Renal pelvis (tissue), 4 donors: ENCODE results near the gene TTL. TPM values are rescaled to one million over a fixed set of nuclear protein-coding genes. Genes with fewer than 3 reads are reported as not detected.
A peak's percentile ranks its signal among the peaks of the same experiment; 100 is the strongest.
"Not testable (repeated sequence)": the region's sequence is repeated elsewhere in the genome, so short reads cannot be mapped to it uniquely, and the experiment has no call there.

Experiments
- DNase-seq: peaks from one replicate; pipeline ENCODE4 v3.0.0-alpha.2; 2013
- polyA plus RNA-seq, 3 donors: library from polyadenylated mRNA; unstranded; fragments of 120-200 nt; gene quantifications; one replicate each; pipeline ENCODE4 v1.2.1, GENCODE V29; 2013; ENCODE audit not compliant: insufficient read length in 3 of 3

Gene TTL
- polyA plus RNA-seq, 3 donors: 35.2 to 40.2 (median 37.9) TPM

DNA sequence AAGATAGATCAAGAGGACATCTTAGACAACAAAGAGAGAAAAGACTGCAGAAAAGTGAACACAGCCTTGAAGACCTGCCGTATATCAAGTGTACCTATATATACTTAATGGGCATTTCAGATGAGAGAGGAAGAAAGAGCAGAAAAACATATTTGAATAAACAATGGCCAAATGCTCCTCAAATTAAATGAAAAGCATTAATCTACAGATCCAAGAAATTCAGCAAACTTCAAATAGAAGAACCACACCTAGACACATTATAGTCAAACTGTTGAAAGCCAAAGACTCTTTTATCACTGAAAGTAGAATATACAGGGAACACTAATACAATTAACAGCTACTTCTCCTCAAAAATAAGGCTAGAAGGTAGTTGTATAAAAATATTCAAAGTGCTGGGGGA is 18.7 kb upstream of the TTL start:
- no peak for DNase-seq

DNA sequence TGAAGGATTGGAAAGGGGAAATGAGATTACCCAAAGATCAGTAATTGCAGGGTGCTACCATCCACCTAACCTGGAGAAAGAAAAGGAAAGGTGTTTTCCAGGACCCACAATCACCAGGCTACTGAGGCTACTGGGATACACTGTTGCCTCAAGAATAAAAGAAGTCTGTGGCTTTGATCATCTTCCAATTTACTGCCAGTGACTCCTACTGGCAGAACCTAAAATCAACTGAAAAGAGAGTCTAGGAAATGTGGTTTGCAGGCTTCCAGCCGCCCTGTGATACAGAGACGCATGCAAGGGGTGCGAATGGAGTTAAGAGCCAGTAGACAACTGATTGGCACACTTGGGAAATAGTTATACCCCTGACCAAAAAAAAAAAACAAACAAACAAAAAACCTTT is 16.6 kb upstream of the TTL start:
- no peak for DNase-seq

DNA sequence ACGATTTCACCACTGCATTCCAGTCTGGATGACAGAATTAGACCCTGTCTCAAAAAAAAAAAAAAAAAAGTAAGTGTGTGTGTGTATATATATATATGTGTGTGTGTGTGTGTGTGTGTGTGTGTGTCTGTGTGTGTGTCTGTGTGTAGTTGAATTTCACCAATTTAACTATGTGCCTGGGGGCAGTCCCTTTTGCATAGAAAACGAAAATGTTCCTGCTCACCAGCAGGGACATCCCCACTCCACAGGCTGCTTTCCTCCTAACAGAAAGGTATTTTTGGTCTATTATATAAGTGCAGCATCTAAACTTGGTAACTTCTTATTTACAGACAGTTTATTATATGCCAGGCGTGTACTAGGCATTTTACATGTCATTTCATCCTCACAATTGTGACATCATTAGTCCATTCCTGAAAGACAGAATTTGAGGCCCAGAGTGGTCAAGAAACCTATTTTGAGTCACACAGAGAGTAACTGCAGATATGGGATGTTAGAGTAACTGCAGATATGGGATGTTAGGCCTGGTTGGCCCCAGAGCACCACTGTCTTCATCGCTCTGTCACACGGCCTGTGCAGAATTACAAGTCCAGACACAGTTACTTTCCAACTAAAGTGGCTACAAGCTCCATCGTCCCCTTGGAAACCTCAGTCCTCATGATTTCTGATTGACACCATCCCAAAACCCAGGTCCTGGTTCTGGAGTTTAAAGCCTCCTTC is 9.3 kb upstream of the TTL start:
- no peak for DNase-seq

DNA sequence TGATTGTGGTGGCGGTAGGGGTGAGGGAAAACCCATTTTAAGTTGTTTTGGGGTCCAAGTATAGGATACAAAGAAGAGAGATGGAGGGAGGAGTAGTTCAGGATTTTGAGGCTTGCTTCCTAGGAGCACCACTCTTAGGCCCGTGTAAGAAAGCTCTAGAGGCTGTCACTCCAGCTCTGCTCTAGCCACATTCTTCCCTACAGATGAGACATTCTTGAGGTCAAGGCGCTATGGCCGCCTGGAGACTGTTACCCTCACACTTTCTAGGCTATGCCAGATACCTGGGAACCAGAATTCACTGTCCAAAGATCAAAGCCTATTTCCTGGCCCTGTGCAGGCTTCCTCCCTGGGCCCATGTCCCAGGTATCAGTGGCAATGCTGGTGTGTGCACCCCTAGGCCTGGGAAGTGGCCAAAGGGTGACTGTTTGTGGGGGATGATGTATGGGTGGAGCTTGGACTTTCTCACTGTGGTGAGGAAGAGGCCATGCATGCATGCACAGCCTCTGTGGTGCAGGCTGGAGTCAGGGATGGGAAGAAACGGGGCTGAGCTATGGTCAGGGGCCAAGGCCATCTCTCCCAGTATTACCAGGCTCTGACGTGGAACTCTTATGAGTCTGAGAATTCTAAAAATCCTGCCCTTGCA is 7.0 kb upstream of the TTL start:
- no peak for DNase-seq

DNA sequence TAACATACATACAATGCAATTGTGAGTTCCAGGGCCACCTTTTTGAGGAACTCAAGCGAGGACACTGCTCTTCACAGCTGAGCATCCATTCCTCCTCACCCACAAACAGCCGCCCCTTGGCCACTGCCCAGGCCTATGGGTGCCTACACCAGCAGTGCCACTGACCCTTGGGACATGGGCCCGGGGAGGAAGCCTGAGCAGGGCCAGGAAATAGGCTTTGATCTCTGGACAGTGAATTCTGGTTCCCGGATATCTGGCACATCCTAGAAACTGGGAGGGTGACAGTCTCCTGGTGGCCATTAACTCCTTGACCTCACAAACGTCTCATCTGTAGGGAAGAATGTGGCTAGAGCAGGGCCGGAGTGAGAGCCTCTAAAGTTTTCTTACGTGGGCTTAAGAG is 5.5 kb upstream of the TTL start:
- no peak for DNase-seq

DNA sequence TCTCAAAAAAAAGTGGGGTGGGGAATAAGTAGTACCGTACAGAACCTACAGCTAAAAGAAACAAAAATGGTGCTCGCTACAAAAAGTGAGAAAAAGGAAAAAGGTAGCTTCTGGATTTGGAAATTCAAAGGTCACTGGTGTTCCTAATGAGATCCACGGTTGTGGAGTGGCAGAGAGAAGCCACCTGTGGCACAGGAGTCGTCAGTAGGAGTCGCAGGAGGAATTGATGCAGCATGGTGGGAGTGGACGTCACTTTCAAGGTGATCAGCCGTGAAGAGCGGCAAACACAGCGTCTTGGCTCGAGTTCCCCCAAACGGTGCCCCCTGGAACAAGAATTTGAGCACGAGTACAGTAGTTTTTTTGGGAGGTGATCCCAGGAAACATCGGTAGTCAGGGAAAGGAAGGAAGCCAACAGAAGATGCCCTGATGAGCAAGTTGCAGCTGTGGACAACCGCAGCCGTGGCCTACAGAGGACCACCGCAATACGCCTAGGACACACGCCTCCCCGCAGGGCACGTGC is 1.4 kb upstream of the TTL start:
- peak; percentile 31 for DNase-seq

DNA sequence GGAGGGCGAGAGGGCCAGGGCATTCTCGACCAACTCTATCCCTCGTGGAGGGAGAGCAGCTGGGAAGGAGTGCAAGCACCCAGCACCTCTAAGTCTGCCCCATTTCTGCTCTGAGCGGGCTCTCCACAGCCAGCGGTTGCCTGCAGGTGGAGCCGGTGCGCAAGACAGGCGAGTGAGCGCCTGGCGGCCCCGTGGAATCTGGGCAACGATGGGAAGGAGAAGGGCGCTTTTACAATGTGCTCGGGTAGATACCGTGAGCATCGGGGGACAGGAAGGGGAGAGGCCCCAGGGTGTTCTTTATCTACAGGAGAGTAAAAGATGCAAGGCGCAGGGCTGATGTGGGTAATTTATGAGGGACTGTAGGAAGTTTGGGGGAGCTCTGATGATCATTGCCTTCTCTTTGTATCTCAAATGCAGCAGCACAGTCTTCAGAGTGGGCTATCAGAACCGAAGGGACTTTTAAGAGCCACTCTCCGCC is 867 bp upstream of the TTL start:
- DNase-seq: peak; percentile 82

DNA sequence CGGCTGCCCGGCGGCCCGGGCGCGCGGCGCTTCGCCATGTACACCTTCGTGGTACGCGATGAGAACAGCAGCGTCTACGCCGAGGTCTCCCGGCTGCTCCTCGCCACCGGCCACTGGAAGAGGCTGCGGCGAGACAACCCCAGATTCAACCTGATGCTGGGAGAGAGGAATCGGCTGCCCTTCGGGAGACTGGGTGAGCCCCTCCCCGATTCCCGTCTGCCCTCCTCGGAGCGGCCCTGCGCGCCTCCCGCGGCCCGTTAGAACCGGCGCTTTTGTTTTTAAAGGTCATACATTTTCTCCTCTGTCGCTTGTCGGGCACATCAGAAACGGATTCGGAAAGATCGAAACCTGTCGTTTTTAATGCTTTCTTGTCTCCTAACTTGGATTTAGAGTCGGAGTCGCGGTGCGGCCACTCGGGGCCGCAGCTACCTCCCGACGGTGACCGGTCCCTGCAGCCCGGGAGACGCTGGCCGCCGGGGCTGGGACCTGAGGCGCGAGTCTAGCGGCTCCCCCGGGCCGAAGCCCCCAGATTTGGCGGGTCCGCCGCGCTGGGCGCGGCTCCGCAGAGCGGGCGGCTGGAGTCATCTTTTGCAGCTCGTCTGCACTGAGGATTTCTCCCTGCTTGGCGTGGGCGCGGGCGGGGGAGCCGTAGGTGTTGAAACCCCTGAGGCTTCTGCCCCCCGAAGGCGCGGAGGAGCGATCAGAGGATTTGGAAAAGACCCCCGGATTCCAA is 519 bp downstream of the TTL start:
- DNase-seq: peak; percentile 29

DNA sequence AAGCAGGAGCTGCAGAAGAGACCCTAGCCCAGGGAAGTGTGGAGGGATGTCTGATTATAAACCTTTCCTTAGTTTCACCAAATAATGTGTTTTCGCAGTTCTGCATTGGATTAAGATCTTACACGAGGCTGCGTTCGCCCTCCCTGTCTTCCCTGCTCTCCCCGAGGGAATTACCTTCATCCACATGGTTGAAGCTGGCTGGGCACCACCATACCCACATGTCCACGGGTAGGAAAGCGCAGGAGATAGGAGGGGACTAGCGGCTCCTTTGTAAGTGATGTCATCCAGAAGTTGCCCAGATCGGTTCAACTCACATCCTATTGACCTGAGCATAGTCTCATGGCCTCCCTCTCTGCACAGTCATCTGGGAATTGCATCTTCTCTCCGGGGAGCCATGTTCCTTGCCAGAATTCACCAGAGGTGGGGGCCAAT is 1.1 kb downstream of the TTL start:
- peak; percentile 41 for DNase-seq

DNA sequence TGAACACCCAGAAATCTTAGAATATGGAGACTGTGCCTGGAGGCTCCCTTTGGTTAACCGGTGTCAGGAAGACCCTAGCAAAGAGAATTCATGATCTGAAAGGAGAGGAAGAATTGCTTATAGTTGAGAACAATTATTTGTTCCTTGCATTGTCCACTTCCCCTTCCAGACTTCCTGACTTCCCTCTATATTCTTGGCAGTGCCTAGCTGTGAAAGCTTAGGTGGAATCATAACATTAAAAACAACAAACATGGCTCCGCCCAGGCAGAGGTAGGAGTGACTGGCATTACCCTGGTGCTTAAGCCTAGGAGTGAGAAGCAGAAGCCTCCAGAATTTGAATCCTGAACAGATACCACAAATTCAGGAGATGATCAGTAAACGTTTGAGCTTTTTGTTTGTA is 1.9 kb downstream of the TTL start:
- DNase-seq: no peak

DNA sequence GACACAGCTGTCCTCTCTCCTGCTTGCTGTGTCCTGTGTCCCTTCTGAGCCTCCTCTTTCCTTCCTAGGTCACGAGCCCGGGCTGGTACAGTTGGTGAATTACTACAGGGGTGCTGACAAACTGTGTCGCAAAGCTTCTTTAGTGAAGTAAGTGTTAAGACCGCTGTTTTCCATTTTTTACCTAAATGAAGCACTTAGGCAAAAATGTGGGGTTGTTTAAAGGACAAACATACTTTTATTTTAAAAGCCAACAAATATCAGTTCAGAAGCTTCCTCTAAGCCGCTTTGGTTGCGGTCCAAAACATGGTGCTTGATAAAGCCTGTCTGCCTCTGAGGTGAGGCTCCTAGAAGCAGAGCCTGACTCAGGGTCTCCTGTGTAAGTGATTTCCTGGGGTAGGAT is 3.9 kb downstream of the TTL start:
- no peak for DNase-seq

DNA sequence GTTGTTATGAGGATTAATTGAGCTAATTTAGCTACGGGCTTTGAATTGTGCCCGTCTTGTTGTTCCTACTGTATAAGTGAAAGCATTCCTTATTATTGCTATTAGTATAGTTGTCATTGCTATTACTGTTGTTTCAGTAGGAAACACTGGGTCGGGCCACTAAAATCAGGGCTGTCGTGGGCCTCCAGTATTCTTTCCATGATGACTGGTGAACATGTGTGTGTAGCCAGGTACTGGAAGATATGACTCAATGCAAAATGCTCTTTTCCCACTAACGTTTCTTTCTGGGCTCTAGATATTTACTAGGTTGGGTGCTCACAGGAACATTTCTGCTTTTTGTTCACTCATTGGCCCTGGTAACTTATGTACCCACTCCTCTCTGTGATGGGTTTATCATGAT is 4.9 kb downstream of the TTL start:
- DNase-seq: no peak

DNA sequence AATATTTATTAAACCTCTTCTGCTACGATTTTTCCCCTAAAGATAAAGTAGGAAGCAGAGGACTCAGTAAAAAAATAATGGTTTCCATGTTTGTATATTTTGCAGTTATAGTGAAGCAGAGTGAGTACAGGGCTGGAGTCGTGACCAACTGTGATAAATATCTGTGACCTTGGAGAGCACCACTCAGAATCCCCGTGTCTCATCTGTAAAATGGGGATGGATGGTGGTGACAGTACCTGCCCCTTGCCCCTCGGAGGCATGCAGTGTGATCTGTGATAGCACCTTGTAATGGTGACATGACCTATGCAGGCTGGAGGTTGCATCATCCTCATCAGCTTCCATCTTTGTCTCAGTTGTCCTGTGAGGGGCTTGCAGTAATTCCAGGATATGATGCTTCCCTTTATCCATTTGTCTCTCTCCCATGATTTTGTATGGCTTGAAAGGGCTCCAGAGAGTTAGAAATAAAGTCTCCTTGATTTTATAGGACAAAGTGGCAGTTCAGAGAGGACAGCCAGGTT is 5.5 kb downstream of the TTL start:
- no peak for DNase-seq

DNA sequence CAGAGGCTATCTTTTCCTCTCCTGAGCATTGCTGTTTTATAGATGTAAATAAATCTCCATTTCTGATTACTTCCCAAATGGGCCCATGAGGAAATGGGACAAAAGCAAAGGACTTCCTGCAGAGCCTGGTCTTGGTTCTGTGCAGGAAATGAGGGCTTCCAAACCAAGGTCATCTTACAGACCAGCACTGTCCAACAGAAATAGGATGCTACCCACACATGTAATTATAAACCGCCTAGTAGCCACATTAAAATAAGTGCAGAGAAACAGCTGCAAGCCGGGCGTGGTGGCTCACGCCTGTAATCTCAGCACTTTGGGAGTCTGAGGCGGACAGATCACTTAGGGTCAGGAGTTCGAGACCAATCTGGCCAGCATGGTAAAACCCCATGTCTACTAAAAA is 6.2 kb downstream of the TTL start:
- DNase-seq: no peak

DNA sequence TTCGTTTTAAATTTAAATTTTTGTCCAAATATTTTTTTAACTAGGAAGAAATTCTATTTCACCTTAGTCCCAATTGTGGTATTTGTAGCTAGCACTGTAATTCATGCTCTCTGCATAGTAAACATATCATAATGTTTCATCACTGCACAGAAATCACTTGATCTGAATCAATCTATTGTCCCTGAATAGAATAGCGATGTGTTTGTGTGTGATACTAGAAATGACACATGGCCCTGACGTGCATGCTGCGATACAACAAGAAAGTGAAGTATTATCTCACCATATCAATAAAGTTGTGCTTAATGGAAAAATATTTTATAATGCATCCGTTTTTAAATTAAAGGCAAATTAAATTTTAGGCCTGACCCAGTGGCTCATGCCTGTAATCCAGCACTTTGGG is 10.0 kb downstream of the TTL start:
- DNase-seq: no peak

DNA sequence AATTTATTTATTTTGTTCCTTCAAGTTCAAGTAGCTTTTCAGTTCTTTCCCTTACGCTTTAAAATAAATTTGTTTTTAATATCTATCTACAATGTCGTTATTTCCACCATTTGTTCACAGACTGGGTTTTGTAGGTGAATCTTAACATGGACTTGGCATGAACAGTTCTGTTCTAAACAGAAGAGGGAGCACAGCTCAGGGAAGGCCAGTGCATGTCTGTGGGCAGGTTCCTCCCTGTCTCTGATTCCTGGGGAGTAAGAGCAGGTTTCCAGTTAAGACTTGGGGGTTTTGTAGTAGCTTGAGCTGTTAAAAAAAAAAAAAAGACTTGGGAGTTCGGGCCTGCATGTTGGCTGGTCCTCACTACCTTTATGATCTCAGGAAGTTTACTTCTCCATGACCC is 11.1 kb downstream of the TTL start:
- no peak for DNase-seq

DNA sequence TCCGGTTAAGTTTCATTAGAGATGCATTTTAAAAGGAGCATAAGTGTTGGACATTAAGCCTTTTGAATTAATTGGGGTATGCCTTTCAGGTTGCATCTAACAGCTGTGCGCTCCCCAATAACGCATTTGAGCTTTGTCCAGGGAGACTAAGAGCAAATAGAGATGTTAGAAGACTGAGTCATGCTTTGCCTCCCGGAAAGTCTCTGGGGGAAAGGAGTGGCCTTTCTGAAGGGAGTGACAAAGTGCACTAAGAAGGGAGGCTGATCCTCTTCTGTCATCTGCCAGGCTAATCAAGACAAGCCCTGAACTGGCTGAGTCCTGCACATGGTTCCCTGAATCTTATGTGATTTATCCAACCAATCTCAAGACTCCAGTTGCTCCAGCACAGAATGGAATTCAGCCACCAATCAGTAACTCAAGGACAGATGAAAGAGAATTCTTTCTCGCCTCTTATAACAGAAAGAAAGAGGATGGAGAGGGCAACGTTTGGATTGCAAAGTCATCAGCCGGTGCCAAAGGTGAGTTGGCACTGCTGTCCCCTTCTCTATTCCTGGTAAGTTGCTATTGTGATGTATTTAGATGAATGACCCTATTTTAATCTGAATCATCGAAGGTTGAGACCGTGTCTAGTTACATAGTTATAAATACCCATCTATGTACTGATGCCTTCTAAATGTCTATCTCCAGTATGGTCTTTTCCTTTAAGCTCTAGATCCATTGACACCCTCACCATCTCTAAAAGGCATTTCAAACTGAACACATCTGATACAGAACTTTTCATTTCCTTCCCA is 12.1 kb downstream of the TTL start:
- no peak for DNase-seq

DNA sequence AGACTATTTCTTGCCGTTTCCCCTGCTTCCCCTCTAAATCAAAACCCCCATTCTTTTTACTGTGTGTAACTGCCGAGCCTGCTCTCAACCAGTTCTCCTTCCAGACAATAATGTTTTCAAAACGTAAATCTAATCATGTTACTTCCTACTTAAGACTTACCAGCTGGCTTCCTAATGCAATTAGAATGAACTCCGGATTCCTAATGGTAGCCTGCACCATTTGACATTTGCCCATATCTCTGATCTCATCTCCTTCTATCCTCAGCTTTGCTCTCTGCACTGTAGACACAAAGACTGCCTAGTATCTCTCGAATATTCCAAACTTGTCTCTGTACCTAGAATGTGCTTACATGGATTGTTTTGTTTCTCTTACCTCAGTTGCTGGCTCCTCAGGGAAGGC is 12.9 kb downstream of the TTL start:
- DNase-seq: peak; percentile 28

DNA sequence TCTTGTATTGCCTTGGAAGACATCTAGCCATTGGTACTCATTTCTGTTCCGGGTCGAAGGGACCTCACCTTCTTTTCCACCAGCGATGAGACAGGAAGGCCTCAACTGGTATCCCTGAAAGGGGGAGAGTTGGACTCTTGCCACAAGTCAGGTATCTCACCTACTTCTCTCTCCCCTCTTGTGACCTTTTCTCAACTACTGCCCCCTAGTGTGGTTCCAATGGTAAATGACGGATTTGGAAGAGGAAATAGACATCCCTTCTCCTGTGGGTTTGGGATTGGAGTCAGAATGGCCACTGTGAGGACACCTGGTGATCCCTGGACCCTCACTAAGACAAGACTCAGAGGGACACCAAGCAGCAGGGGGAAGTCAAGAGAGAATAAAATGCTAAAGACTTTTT is 13.9 kb downstream of the TTL start:
- DNase-seq: not testable (repeated sequence)

DNA sequence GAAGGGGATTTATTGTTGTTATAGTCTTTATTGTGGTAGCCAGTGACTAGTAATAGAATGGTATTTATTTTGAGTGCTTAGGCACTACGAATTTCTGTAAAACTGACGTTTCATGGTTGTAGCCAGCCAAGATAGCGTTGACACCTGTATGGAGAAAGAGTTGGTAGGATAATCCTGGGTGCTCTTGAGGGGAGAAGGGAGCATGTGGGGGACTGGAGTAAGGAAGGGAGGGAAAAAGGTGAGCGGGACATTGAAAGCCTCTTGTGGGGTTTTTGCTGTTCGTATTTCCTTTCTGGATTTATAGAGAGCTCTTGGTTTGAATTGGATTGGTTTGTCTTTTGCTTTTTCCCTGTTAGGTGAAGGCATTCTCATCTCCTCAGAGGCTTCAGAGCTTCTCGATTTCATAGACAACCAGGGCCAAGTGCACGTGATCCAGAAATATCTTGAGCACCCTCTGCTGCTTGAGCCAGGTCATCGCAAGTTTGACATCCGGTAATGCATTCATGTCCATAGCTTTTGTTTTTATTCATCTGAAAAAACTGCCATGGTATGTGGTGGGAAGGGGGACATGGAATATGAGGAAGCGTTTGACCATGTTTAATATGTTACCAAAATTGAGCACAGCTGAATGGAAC is 19.0 kb downstream of the TTL start:
- DNase-seq: not testable (repeated sequence)
